HepG2 (cell line): ENCODE measurements around the gene GALNT17. TPM values are rescaled to one million over a fixed set of nuclear protein-coding genes. Genes with fewer than 3 reads are reported as not detected.

Source experiments
- ATAC-seq: fragments of 200-7000 bp; cut with Tn5 transposase; 3 replicates; pipeline ENCODE4 v1.9.1; 2020; ENCODE audit warnings: mild to moderate bottlenecking, moderate library complexity
- BruUV-seq: library from RNA; stranded (reverse); fragments of 400-500 nt; replicated peaks from 2 replicates; lab custom pipeline; 2021; lab: Mats Ljungman, UMichigan
- CTCF ChIA-PET: fragments of 300-600 bp; formaldehyde crosslinking; extraction: SDS; loops from one replicate; lab custom pipeline; 2021; ENCODE audit warnings: low total read pairs, inconsistent platforms, low intra/inter-chr PET ratio; lab: Yijun Ruan, JAX
- POLR2A ChIA-PET: fragments of 350-600 bp; sonication (Branson Sonifier 250); formaldehyde crosslinking; loops from one replicate; lab custom pipeline; 2020; ENCODE audit warnings: antibody characterized with exemption, inconsistent platforms; lab: Yijun Ruan, JAX
- DNase-seq: peaks from one replicate; pipeline ENCODE4 v3.0.0-alpha.2; 2015; ENCODE audit warnings: low spot score
- FAIRE-seq: peaks from 3 replicates; lab custom pipeline; 2011; peaks lifted over from hg19 to GRCh38; lab: Jason Lieb, UNC
- H2AFZ ChIP-seq: one replicate; pipeline ENCODE4 v1.6.1; 2011; ENCODE audit warnings: low read length, inconsistent platforms
- H3K27ac ChIP-seq: fragments of 300-600 bp; 3 replicates; pipeline ENCODE4 v1.8.0; 2011; ENCODE audit warnings: mixed run types, mild to moderate bottlenecking, mixed read lengths, low read length, inconsistent platforms; ENCODE audit not compliant: insufficient read depth; ENCODE audit errors: extremely low read length
- H3K27me3 ChIP-seq, 2 experiments: fragments of 200-600 bp in 1 of 2; 2 replicates in 1 of 2; 3 replicates in 1 of 2; pipeline versions ENCODE4 v1.6.0 to v1.8.0; 2011; ENCODE audit warnings: low read length in 2 of 2, mild to moderate bottlenecking in 2 of 2, moderate library complexity in 2 of 2, inconsistent platforms in 1 of 2; ENCODE audit not compliant: insufficient read depth in 2 of 2, control insufficient read depth in 1 of 2
- H3K36me3 ChIP-seq, 2 experiments: fragments of 200-600 bp in 1 of 2; replicated peaks in 1 of 2; 2 replicates in 1 of 2; 3 replicates in 1 of 2; pipeline versions ENCODE4 v1.5.1 to v1.8.0; 2011; ENCODE audit warnings: low read length in 2 of 2, inconsistent platforms in 1 of 2; ENCODE audit not compliant: insufficient read depth in 2 of 2, control insufficient read depth in 1 of 2
- H3K4me1 ChIP-seq: 2 replicates; pipeline ENCODE4 v1.5.1; 2012; ENCODE audit warnings: low read length, inconsistent platforms; ENCODE audit not compliant: insufficient read depth
- H3K4me2 ChIP-seq: 2 replicates; pipeline ENCODE4 v1.6.0; 2011; ENCODE audit warnings: low read depth, low read length, inconsistent platforms
- H3K4me3 ChIP-seq, 3 experiments: fragments of 200-600 bp in 1 of 3; sonication (generic), shearing (Covaris generic) in 1 of 3; replicated peaks in 1 of 3; 2 replicates each; pipeline ENCODE4 v1.5.1; 2011 to 2016; ENCODE audit warnings: low read length in 3 of 3, inconsistent platforms in 2 of 3, low read depth in 2 of 3, mild to moderate bottlenecking in 2 of 3, control low read depth in 1 of 3, mixed read lengths in 1 of 3; ENCODE audit not compliant: insufficient read depth in 1 of 3
- H3K79me2 ChIP-seq: one replicate; pipeline ENCODE4 v1.6.1; 2011; ENCODE audit warnings: low read length, inconsistent platforms; ENCODE audit not compliant: insufficient read depth
- H3K9ac ChIP-seq: 2 replicates; pipeline ENCODE4 v1.6.0; 2011; ENCODE audit warnings: mild to moderate bottlenecking, low read depth, low read length, inconsistent platforms; ENCODE audit not compliant: insufficient read depth
- H3K9me3 ChIP-seq: 2 replicates; pipeline ENCODE4 v1.5.1; 2012; ENCODE audit warnings: mild to moderate bottlenecking, low read length
- H4K20me1 ChIP-seq: 2 replicates; pipeline ENCODE4 v1.6.0; 2011; ENCODE audit warnings: inconsistent platforms, mild to moderate bottlenecking, low read length, moderate library complexity; ENCODE audit not compliant: insufficient read depth
- KDM2A ChIP-seq: sonication (generic); formaldehyde crosslinking; IDR thresholded peaks from 2 replicates; pipeline ENCODE4 v1.4.0; 2020; ENCODE audit warnings: low read depth, missing genetic modification reagents, borderline replicate concordance
- NFIB ChIP-seq: sonication (generic); formaldehyde crosslinking; IDR thresholded peaks from 2 replicates; pipeline ENCODE4 v1.9.0; 2021; ENCODE audit warnings: missing genetic modification reagents, mild to moderate bottlenecking, borderline replicate concordance
- NFKB2 ChIP-seq: sonication (generic); formaldehyde crosslinking; IDR thresholded peaks from 2 replicates; pipeline ENCODE4 v1.4.0; 2020; ENCODE audit warnings: missing genetic modification reagents, borderline replicate concordance
- RFXAP ChIP-seq: sonication (generic); formaldehyde crosslinking; IDR thresholded peaks from 2 replicates; pipeline ENCODE4 v1.4.0; 2020; ENCODE audit warnings: missing genetic modification reagents, borderline replicate concordance
- SOX6 ChIP-seq, 2 experiments: fragments of 450-650 bp in 1 of 2; sonication (generic) in 1 of 2; formaldehyde crosslinking in 1 of 2; IDR thresholded peaks; 2 replicates each; pipeline versions ENCODE4 v1.4.0 to v1.6.1; 2017 to 2020; ENCODE audit warnings: antibody characterized with exemption in 1 of 2, mild to moderate bottlenecking in 1 of 2, missing genetic modification reagents in 1 of 2
- ZNF20 ChIP-seq: sonication (generic); formaldehyde crosslinking; IDR thresholded peaks from 2 replicates; pipeline ENCODE4 v1.4.0; 2020; ENCODE audit warnings: mild to moderate bottlenecking, moderate library complexity, missing genetic modification reagents
- ZNF234 ChIP-seq: sonication (generic); formaldehyde crosslinking; conservative IDR thresholded peaks from 2 replicates; pipeline ENCODE4 v1.5.1; 2020; ENCODE audit warnings: mild to moderate bottlenecking, missing genetic modification reagents
- ZZZ3 ChIP-seq: sonication (generic); formaldehyde crosslinking; IDR thresholded peaks from 2 replicates; pipeline ENCODE4 v1.4.0; 2020; ENCODE audit warnings: missing genetic modification reagents, mild to moderate bottlenecking, borderline replicate concordance
- WGBS: methylation state at CpG from one replicate; pipeline ENCODE4 v1.1.6; 2017; ENCODE audit warnings: low lambda C conversion rate; 5-methylcytosine and 5-hydroxymethylcytosine counted together
- in situ Hi-C: cut with HindIII; loops from 2 replicates; pipeline ENCODE4 v1.10.0; 2017; ENCODE audit warnings: low pct_unique_long_range_greater_than_20kb; ENCODE audit not compliant: extremely low pct_ligation_motif_present
- intact Hi-C: fragments of 100-400 bp; cut with micrococcal nuclease; formaldehyde crosslinking; loops from one replicate; pipeline ENCODE4 v1.10.0; 2022; ENCODE audit not compliant: unreplicated experiment
- polyA plus RNA-seq, 8 experiments: library from polyadenylated mRNA; depleted of rRNA in 3 of 8; stranded (reverse) in 7 of 8; unstranded in 1 of 8; fragments of >200 nt; fragmentation: Illumina TruSeq in 4 of 8; extraction: Trizol in 4 of 8; gene quantifications; 2 replicates each; pipeline versions ENCODE4 v1.2.1 to v1.2.3, GENCODE V29; 2011 to 2016; ENCODE audit warnings: low read depth in 4 of 8, missing spikeins in 1 of 8, mixed read lengths in 1 of 8; ENCODE audit not compliant: insufficient read depth in 1 of 8
- total RNA-seq, 5 experiments: library from RNA; depleted of rRNA; stranded (reverse); fragments of >200 nt; fragmentation: Illumina TruSeq; extraction: Trizol; gene quantifications; 2 replicates each; pipeline ENCODE4 v1.2.3, GENCODE V29; 2016; ENCODE audit warnings: low read depth in 1 of 5
- TF ChIP-seq, protein P1 (sequence below): sonication (generic); formaldehyde crosslinking; IDR thresholded peaks from 2 replicates; pipeline ENCODE4 v1.5.0; 2020; ENCODE audit warnings: mild to moderate bottlenecking, missing genetic modification reagents, moderate library complexity

GALNT17 gene
- total and polyA plus RNA-seq, 2 of the 13 experiments (the other 11 are each of a cell fraction or from before 2014, with no cell fraction given): not detected

- no peak overlapping the region for H3K27ac ChIP-seq
- TF ChIP-seq ZNF20 (CRISPR knock-in tag): no peak
- no peak for TF ChIP-seq KDM2A (CRISPR knock-in tag)
- TF ChIP-seq RFXAP: no peak
- TF ChIP-seq NFKB2 (CRISPR knock-in tag): no peak
- no peak for TF ChIP-seq NFIB (CRISPR knock-in tag)
- TF ChIP-seq SOX6 (IDR thresholded peaks at IDR 0.05): no peak
- TF ChIP-seq SOX6 (CRISPR knock-in tag; IDR thresholded peaks at IDR 0.05): no peak
- no peak for TF ChIP-seq ZZZ3 (CRISPR knock-in tag)
- TF ChIP-seq, protein P1, sequence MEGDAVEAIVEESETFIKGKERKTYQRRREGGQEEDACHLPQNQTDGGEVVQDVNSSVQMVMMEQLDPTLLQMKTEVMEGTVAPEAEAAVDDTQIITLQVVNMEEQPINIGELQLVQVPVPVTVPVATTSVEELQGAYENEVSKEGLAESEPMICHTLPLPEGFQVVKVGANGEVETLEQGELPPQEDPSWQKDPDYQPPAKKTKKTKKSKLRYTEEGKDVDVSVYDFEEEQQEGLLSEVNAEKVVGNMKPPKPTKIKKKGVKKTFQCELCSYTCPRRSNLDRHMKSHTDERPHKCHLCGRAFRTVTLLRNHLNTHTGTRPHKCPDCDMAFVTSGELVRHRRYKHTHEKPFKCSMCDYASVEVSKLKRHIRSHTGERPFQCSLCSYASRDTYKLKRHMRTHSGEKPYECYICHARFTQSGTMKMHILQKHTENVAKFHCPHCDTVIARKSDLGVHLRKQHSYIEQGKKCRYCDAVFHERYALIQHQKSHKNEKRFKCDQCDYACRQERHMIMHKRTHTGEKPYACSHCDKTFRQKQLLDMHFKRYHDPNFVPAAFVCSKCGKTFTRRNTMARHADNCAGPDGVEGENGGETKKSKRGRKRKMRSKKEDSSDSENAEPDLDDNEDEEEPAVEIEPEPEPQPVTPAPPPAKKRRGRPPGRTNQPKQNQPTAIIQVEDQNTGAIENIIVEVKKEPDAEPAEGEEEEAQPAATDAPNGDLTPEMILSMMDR: no peak
- TF ChIP-seq ZNF234 (CRISPR knock-in tag): no peak
- ChIA-PET POLR2A (no interaction called here), CTCF (no interaction called here)
- WGBS: 3% methylated on average over 4 of the region's 4 CpGs
- H3K4me3 ChIP-seq: no peak overlapping the region
- no peaks in the 10 kb centered on the region for H3K4me1 ChIP-seq
- peaks cover 6% of the 10 kb centered on the region; the same call in 1 of the 2 replicates for H3K9me3 ChIP-seq
- H3K4me2 ChIP-seq: no peak overlapping the region
- in situ Hi-C loops (no loop called here), intact Hi-C loops (no loop called here)
- no peaks in the 10 kb centered on the region for H3K79me2 ChIP-seq
- H4K20me1 ChIP-seq: no peaks in the 10 kb centered on the region
- FAIRE-seq: no peak
- H3K27me3 ChIP-seq: no peaks in the 10 kb centered on the region
- no peak overlapping the region for H3K9ac ChIP-seq
- ATAC-seq: no peak
- no TSS peak for BruUV-seq
- H3K36me3 ChIP-seq: no peaks in the 10 kb centered on the region
- no peak for DNase-seq
- H2AFZ ChIP-seq: no peak overlapping the region
Observed at GRCh38 chr7:71495828-71496227, 363.9 kb downstream of the GALNT17 start.
